Endodermal cell (in vitro differentiated cells): ENCODE data around the gene PPP1R37. TPM values are rescaled to one million over a fixed set of nuclear protein-coding genes. Genes with fewer than 3 reads are reported as not detected.

Experiments used
- DNase-seq: peaks from one replicate; pipeline ENCODE4 v3.0.0-alpha.2; 2017
- H3K27ac ChIP-seq: 2 replicates; pipeline ENCODE4 v1.5.1; 2013; ENCODE audit warnings: mild to moderate bottlenecking, low read depth, low read length, moderate library complexity
- H3K27me3 ChIP-seq: 2 replicates; pipeline ENCODE4 v1.6.1; 2013; ENCODE audit warnings: mild to moderate bottlenecking, low read length, moderate library complexity; ENCODE audit not compliant: insufficient read depth, control insufficient read depth, poor library complexity, severe bottlenecking
- H3K36me3 ChIP-seq: 2 replicates; pipeline ENCODE4 v1.7.0; 2013; ENCODE audit warnings: mild to moderate bottlenecking, low read length, moderate library complexity; ENCODE audit not compliant: control insufficient read depth, insufficient read depth
- H3K4me1 ChIP-seq: one replicate; pipeline ENCODE4 v1.7.0; 2013; ENCODE audit warnings: low read length; ENCODE audit not compliant: control insufficient read depth, insufficient read depth
- H3K4me3 ChIP-seq: 2 replicates; pipeline ENCODE4 v1.5.1; 2013; ENCODE audit warnings: mild to moderate bottlenecking, low read length, moderate library complexity
- H3K9ac ChIP-seq: 2 replicates; pipeline ENCODE4 v1.6.1; 2013; ENCODE audit warnings: mild to moderate bottlenecking, low read length, moderate library complexity; ENCODE audit not compliant: poor library complexity, severe bottlenecking; ENCODE audit errors: extremely low read depth
- H3K9me3 ChIP-seq: 2 replicates; pipeline ENCODE4 v1.6.1; 2013; ENCODE audit warnings: mild to moderate bottlenecking, low read length, moderate library complexity; ENCODE audit not compliant: control insufficient read depth
- H3K27ac Mint-ChIP-seq: 2 replicates; pipeline ENCODE4 v1.8.0; 2020; ENCODE audit warnings: mixed read lengths
- H3K27me3 Mint-ChIP-seq: 2 replicates; pipeline ENCODE4 v1.8.0; 2021; ENCODE audit warnings: mild to moderate bottlenecking, mixed read lengths; ENCODE audit not compliant: insufficient read depth
- H3K36me3 Mint-ChIP-seq: 2 replicates; pipeline ENCODE4 v1.8.0; 2020; ENCODE audit warnings: low read depth, mixed read lengths
- H3K4me1 Mint-ChIP-seq: 2 replicates; pipeline ENCODE4 v1.8.0; 2020; ENCODE audit warnings: mixed read lengths
- H3K4me3 Mint-ChIP-seq: 2 replicates; pipeline ENCODE4 v1.8.0; 2020; ENCODE audit warnings: mild to moderate bottlenecking, moderate library complexity, mixed read lengths
- H3K9me3 Mint-ChIP-seq: 2 replicates; pipeline ENCODE4 v1.8.0; 2020; ENCODE audit warnings: mild to moderate bottlenecking, mixed read lengths
- CTCF ChIP-seq: fragments of 200-600 bp; sonication (generic); conservative IDR thresholded peaks from 2 replicates; pipeline ENCODE4 v1.5.0; 2021; ENCODE audit warnings: antibody characterized with exemption, mild to moderate bottlenecking
- WGBS, 2 experiments: methylation state at CpG; one replicate each; pipeline versions ENCODE4 v1.1.5 to v1.1.7; 2013; ENCODE audit warnings: missing lambda C conversion rate in 2 of 2, mixed read lengths in 1 of 2; ENCODE audit not compliant: insufficient coverage in 1 of 2, insufficient read length in 1 of 2; 5-methylcytosine and 5-hydroxymethylcytosine counted together
- total RNA-seq, 2 donors: library from RNA; stranded (reverse); fragmentation: NEBNext Ultra II Directional in 1 of 2; extraction: Animal tissue kit (Norgen Biotek cat#: 25700) in 1 of 2; gene quantifications; 2 replicates in 1 of 2; 3 replicates in 1 of 2; pipeline ENCODE4 v1.2.1, GENCODE V29; 2021

Gene PPP1R37
- total RNA-seq, 2 donors from 2014 or later = 23.6 to 32.5 TPM

- Histone ChIP-seq H3K36me3 (peaks cover 8% of the 10 kb centered on the region), H3K9ac (no peak overlapping the region), H3K27ac (no peak overlapping the region), H3K9me3 (no peaks in the 10 kb centered on the region), H3K27me3 (no peaks in the 10 kb centered on the region), H3K4me1 (no peaks in the 10 kb centered on the region), H3K4me3 (no peak overlapping the region)
- peak; percentile 49 for DNase-seq
- no peak overlapping the region for H3K27ac Mint-ChIP-seq
- peaks cover 2% of the 10 kb centered on the region for H3K4me1 Mint-ChIP-seq
- H3K9me3 Mint-ChIP-seq = no peaks in the 10 kb centered on the region
- peaks cover 3% of the 10 kb centered on the region for H3K27me3 Mint-ChIP-seq
- no peak for TF ChIP-seq CTCF
- WGBS, 2 experiments = 90 to 94% methylated on average over 3 to 7 of the region's 7 CpGs
- peaks cover 4% of the 10 kb centered on the region for H3K36me3 Mint-ChIP-seq
- peak overlapping the region; percentile 24 for H3K4me3 Mint-ChIP-seq
Measured at GRCh38 chr19:45180936-45181335, 88.0 kb downstream of the PPP1R37 start.

GRCh38 chr19:45182758-45183157 is 89.8 kb downstream of the PPP1R37 start:
- H3K27me3 Mint-ChIP-seq = peaks cover 6% of the 10 kb centered on the region
- Histone ChIP-seq H3K27ac (no peak overlapping the region), H3K4me3 (no peak overlapping the region), H3K9ac (no peak overlapping the region), H3K9me3 (no peaks in the 10 kb centered on the region), H3K36me3 (peaks cover 8% of the 10 kb centered on the region), H3K27me3 (no peaks in the 10 kb centered on the region), H3K4me1 (no peaks in the 10 kb centered on the region)
- H3K9me3 Mint-ChIP-seq = no peaks in the 10 kb centered on the region
- H3K4me3 Mint-ChIP-seq = no peak overlapping the region
- TF ChIP-seq CTCF = no peak
- H3K4me1 Mint-ChIP-seq = no peaks in the 10 kb centered on the region
- no peak overlapping the region for H3K27ac Mint-ChIP-seq
- H3K36me3 Mint-ChIP-seq = peaks cover 4% of the 10 kb centered on the region
- 92 to 95% methylated on average over 4 of the region's 4 CpGs for WGBS, 2 experiments
- DNase-seq = no peak

- Mint-ChIP-seq H3K27me3 (peaks cover 6% of the 10 kb centered on the region), H3K9me3 (no peaks in the 10 kb centered on the region), H3K27ac (no peak overlapping the region), H3K36me3 (peaks cover 4% of the 10 kb centered on the region), H3K4me1 (no peaks in the 10 kb centered on the region), H3K4me3 (no peak overlapping the region)
- Histone ChIP-seq H3K9ac (no peak overlapping the region), H3K9me3 (no peaks in the 10 kb centered on the region), H3K4me3 (no peak overlapping the region), H3K27me3 (no peaks in the 10 kb centered on the region), H3K27ac (no peak overlapping the region), H3K36me3 (peaks cover 8% of the 10 kb centered on the region), H3K4me1 (no peaks in the 10 kb centered on the region)
- WGBS, 2 experiments = 93 to 94% methylated on average over 3 to 5 of the region's 5 CpGs
- TF ChIP-seq CTCF = no peak
- DNase-seq = no peak
Measured at GRCh38 chr19:45184115-45184514, 91.1 kb downstream of the PPP1R37 start.
